SK-N-SH (cell line): Measurements from ENCODE around the gene CDC34. TPM values are rescaled to one million over a fixed set of nuclear protein-coding genes. Genes with fewer than 3 reads are reported as not detected.

Experiments used
- CTCF ChIA-PET: fragments of 300-600, 350-600 bp; formaldehyde crosslinking; extraction: SDS; loops from one replicate; lab custom pipeline; 2021; lab: Yijun Ruan, JAX
- POLR2A ChIA-PET: fragments of 350-600 bp; sonication (Branson Sonifier 250); formaldehyde crosslinking; extraction: SDS; loops from one replicate; lab custom pipeline; 2020; ENCODE audit warnings: antibody characterized with exemption, inconsistent platforms; lab: Yijun Ruan, JAX
- DNase-seq: peaks from one replicate; pipeline ENCODE4 v3.0.0; 2012
- H2AFZ ChIP-seq: fragments of 200-600 bp; sonication (generic); 2 replicates; pipeline ENCODE4 v1.8.1; 2016; ENCODE audit warnings: antibody characterized with exemption, mild to moderate bottlenecking, low read depth
- H3F3A ChIP-seq: fragments of 200-600 bp; sonication (generic); replicated peaks from 2 replicates; pipeline ENCODE3; 2016; ENCODE audit warnings: antibody characterized with exemption, mild to moderate bottlenecking; ENCODE audit not compliant: insufficient read depth
- H3K27ac ChIP-seq, 2 experiments: fragments of 200-500 bp in 1 of 2; fragments of 200-600 bp in 1 of 2; sonication (Bioruptor generic) in 1 of 2; sonication (generic), shearing (Covaris generic) in 1 of 2; 2 replicates each; pipeline versions ENCODE4 v1.5.1 to v1.6.1; 2014 to 2016; ENCODE audit warnings: low read depth in 2 of 2, inconsistent platforms in 1 of 2, low read length in 1 of 2, mild to moderate bottlenecking in 1 of 2, mixed read lengths in 1 of 2
- H3K27me3 ChIP-seq: fragments of 200-600 bp; sonication (generic), shearing (Covaris generic); 2 replicates; pipeline ENCODE4 v1.6.1; 2016; ENCODE audit warnings: mixed run types; ENCODE audit not compliant: insufficient read depth
- H3K36me3 ChIP-seq, 2 experiments: fragments of 200-500 bp in 1 of 2; fragments of 200-600 bp in 1 of 2; sonication (Bioruptor generic) in 1 of 2; sonication (generic) in 1 of 2; replicated peaks in 1 of 2; 2 replicates each; pipeline versions ENCODE3 to v1.5.1; 2014 to 2016; ENCODE audit warnings: low read length in 1 of 2, mild to moderate bottlenecking in 1 of 2; ENCODE audit not compliant: insufficient read depth in 2 of 2, control insufficient read depth in 1 of 2
- H3K4me1 ChIP-seq, 2 experiments: fragments of 200-500 bp in 1 of 2; fragments of 200-600 bp in 1 of 2; sonication (Bioruptor generic) in 1 of 2; sonication (generic), shearing (Covaris generic) in 1 of 2; 2 replicates each; pipeline versions ENCODE4 v1.5.1 to v1.6.1; 2014 to 2016; ENCODE audit warnings: low read depth in 1 of 2, low read length in 1 of 2, mixed run types in 1 of 2; ENCODE audit not compliant: insufficient read depth in 2 of 2, control insufficient read depth in 1 of 2
- H3K4me2 ChIP-seq: fragments of 200-600 bp; sonication (generic), shearing (Covaris generic); 2 replicates; pipeline ENCODE4 v1.6.1; 2017; ENCODE audit warnings: mixed run types
- H3K4me3 ChIP-seq, 2 experiments: fragments of 200-500 bp in 1 of 2; fragments of 200-600 bp in 1 of 2; sonication (Bioruptor generic) in 1 of 2; sonication (generic), shearing (Covaris generic) in 1 of 2; 2 replicates each; pipeline versions ENCODE4 v1.5.1 to v1.8.1; 2014 to 2016; ENCODE audit warnings: low read depth in 2 of 2, inconsistent platforms in 1 of 2, low read length in 1 of 2, mild to moderate bottlenecking in 1 of 2, mixed read lengths in 1 of 2, moderate library complexity in 1 of 2
- H3K79me2 ChIP-seq: fragments of 200-600 bp; sonication (generic); 2 replicates; pipeline ENCODE4 v1.8.1; 2017; ENCODE audit warnings: mild to moderate bottlenecking; ENCODE audit not compliant: insufficient read depth
- H3K9ac ChIP-seq: fragments of 200-600 bp; sonication (generic); 2 replicates; pipeline ENCODE4 v1.6.1; 2017; ENCODE audit warnings: mixed run types
- H3K9me2 ChIP-seq: fragments of 200-600 bp; sonication (generic); 2 replicates; pipeline ENCODE4 v1.6.1; 2017; ENCODE audit warnings: mixed run types
- H3K9me3 ChIP-seq: fragments of 200-600 bp; sonication (generic); 2 replicates; pipeline ENCODE4 v1.6.1; 2017; ENCODE audit warnings: mixed run types, mild to moderate bottlenecking, moderate library complexity
- H4K20me1 ChIP-seq: fragments of 200-600 bp; sonication (generic); 2 replicates; pipeline ENCODE4 v1.6.1; 2017; ENCODE audit warnings: mild to moderate bottlenecking, mixed run types; ENCODE audit not compliant: insufficient read depth
- CHD2 ChIP-seq: fragments of 150-350 bp; IDR thresholded peaks from 2 replicates; pipeline ENCODE4 v1.6.1; 2018; ENCODE audit warnings: low read length; ENCODE audit not compliant: partially characterized antibody
- NFIC ChIP-seq: IDR thresholded peaks from 2 replicates; pipeline ENCODE4 v1.4.0; 2012; ENCODE audit warnings: borderline replicate concordance
- PBX3 ChIP-seq: IDR thresholded peaks from 2 replicates; pipeline ENCODE4; 2012
- POLR2AphosphoS5 ChIP-seq: IDR thresholded peaks from 2 replicates; pipeline ENCODE4 v1.6.1; 2012; ENCODE audit warnings: low read depth, low read length
- RCOR1 ChIP-seq: fragments of 150-350 bp; IDR thresholded peaks from 2 replicates; pipeline ENCODE4 v1.6.1; 2017; ENCODE audit warnings: antibody characterized with exemption, low read length
- RXRA ChIP-seq: IDR thresholded peaks from 2 replicates; pipeline ENCODE4 v1.4.0; 2012; ENCODE audit warnings: low read depth, mild to moderate bottlenecking, borderline replicate concordance
- SMC3 ChIP-seq: IDR thresholded peaks from 2 replicates; pipeline ENCODE4 v1.6.1; 2012; ENCODE audit warnings: low read depth, low read length, improper control_type of control experiment
- TAF1 ChIP-seq: IDR thresholded peaks from 2 replicates; pipeline ENCODE4 v1.6.1; 2012; ENCODE audit warnings: low read depth, mild to moderate bottlenecking, low read length, moderate library complexity, borderline replicate concordance
- USF1 ChIP-seq: IDR thresholded peaks from 2 replicates; pipeline ENCODE4 v1.4.0; 2012; ENCODE audit warnings: low read depth, borderline replicate concordance
- ZBTB33 ChIP-seq: IDR thresholded peaks from 2 replicates; pipeline ENCODE4 v1.4.0; 2012; ENCODE audit warnings: low read depth, borderline replicate concordance
- WGBS: methylation state at CpG from one replicate; pipeline ENCODE4 v1.1.6; 2017; ENCODE audit warnings: low lambda C conversion rate; 5-methylcytosine and 5-hydroxymethylcytosine counted together
- polyA plus RNA-seq, 3 experiments: library from polyadenylated mRNA; depleted of rRNA; stranded (reverse); fragments of >200 nt; gene quantifications; 2 replicates each; pipeline ENCODE4 v1.2.3, GENCODE V29; 2012

CDC34 gene
- polyA plus RNA-seq, 1 of the 3 experiments (the other 2 are of a cell fraction) = 96.7 TPM

GRCh38 chr19:498511-498891 is 33.1 kb upstream of the CDC34 start:
- Histone ChIP-seq H3K27me3 (peaks cover 6% of the 10 kb centered on the region; the same call in 1 of the 2 replicates), H3K9me3 (no peaks in the 10 kb centered on the region), H3K4me3 (no peak overlapping the region), H2AFZ (no peak overlapping the region), H3K27ac (no peak overlapping the region)
- no peak for TF ChIP-seq POLR2AphosphoS5
- TF ChIP-seq TAF1 = no peak
- no peak for TF ChIP-seq NFIC
- no peak for TF ChIP-seq RXRA
- TF ChIP-seq CHD2 = no peak
- TF ChIP-seq USF1 = no peak
- TF ChIP-seq PBX3 = no peak
- TF ChIP-seq, all 33 proteins: peak for 0
- H3K4me1 ChIP-seq = no peaks in the 10 kb centered on the region; a peak in 1 of 4 replicates
- no peaks in the 10 kb centered on the region for H3K79me2 ChIP-seq
- ChIA-PET CTCF (interaction anchor here (1.0 to 2.2 kb wide), 3 partner anchors 8 to 114 kb away, joined by 4 to 23 read pairs (median 6); partner anchors contain the start of gene TPGS1), POLR2A (no interaction called here)
- 20% methylated on average over 5 of the region's 26 CpGs for WGBS
- H3K9me2 ChIP-seq = no peaks in the 10 kb centered on the region
- peak; percentile 66 for DNase-seq
- H4K20me1 ChIP-seq = no peaks in the 10 kb centered on the region
- H3F3A ChIP-seq = peaks cover 3% of the 10 kb centered on the region
- no peak overlapping the region for H3K9ac ChIP-seq
- H3K36me3 ChIP-seq = no peaks in the 10 kb centered on the region
- H3K4me2 ChIP-seq = no peak overlapping the region

GRCh38 chr19:498977-499623 is 32.5 kb upstream of the CDC34 start:
- no peak overlapping the region for H3K9ac ChIP-seq
- no peaks in the 10 kb centered on the region for H4K20me1 ChIP-seq
- H3K4me3 ChIP-seq = no peak overlapping the region
- H3F3A ChIP-seq = peaks cover 3% of the 10 kb centered on the region
- H3K9me2 ChIP-seq = no peaks in the 10 kb centered on the region
- 65% methylated on average over 30 of the region's 31 CpGs for WGBS
- no peak overlapping the region for H3K27ac ChIP-seq
- H3K27me3 ChIP-seq = peaks cover 6% of the 10 kb centered on the region; the same call in 1 of the 2 replicates
- no peaks in the 10 kb centered on the region for H3K36me3 ChIP-seq
- TF ChIP-seq RCOR1 (no peak), SMC3 (no peak), ZBTB33 (no peak)
- TF ChIP-seq, all 33 proteins: peak for 0
- POLR2A ChIA-PET = no interaction called here
- DNase-seq = no peak
- CTCF ChIA-PET = interaction anchor here (2.2 kb wide), 1 partner anchor 7 kb away, joined by 23 read pairs; the partner anchor contains the start of gene TPGS1
- no peaks in the 10 kb centered on the region for H3K79me2 ChIP-seq
- H3K4me2 ChIP-seq = no peak overlapping the region
- H3K9me3 ChIP-seq = no peaks in the 10 kb centered on the region
- H3K4me1 ChIP-seq = no peaks in the 10 kb centered on the region; a peak in 1 of 4 replicates
- no peak overlapping the region for H2AFZ ChIP-seq
